Measurements from ENCODE around the gene PATL2. TPM values are rescaled to one million over a fixed set of nuclear protein-coding genes. Genes with fewer than 3 reads are reported as not detected.
A peak's percentile ranks its signal among the peaks of the same experiment; 100 is the strongest.

Gene PATL2
- total and polyA plus RNA-seq, 11 donors, result 0.44 to 4.2 (median 2.6) TPM; not detected in 1

GRCh38 chr15:44718927-44719292 is 7.8 kb upstream of the PATL2 start:
- H3K4me1 ChIP-seq, result peaks cover 0 to 93% (median 22%) of the 10 kb centered on the region in 12 donors
- intact Hi-C loops (cut with DNase I), result no loop called here
- no peaks in the 10 kb centered on the region for H3K9me3 ChIP-seq
- TF ChIP-seq CTCF (IDR thresholded peaks at IDR 0.05) (no peak), POLR2A (IDR thresholded peaks at IDR 0.05) (no peak)
- H3K4me3 ChIP-seq, result no peak overlapping the region
- peaks cover 2 to 64% (median 46%) of the 10 kb centered on the region in 9 donors for H3K36me3 ChIP-seq
- no peak for DNase-seq
- 89 to 92% (median 91%) methylated on average over 8 of the region's 8 CpGs for WGBS, 4 donors
- H3K27ac ChIP-seq, result peak overlapping the region in 1 of 12 donors; percentile 66
- no peak for ATAC-seq
- no peaks in the 10 kb centered on the region for H3K27me3 ChIP-seq

GRCh38 chr15:44718180-44718926 is 7.2 kb upstream of the PATL2 start:
- H3K4me1 ChIP-seq, result peaks cover 0 to 93% (median 25%) of the 10 kb centered on the region in 12 donors
- WGBS, 4 donors, result 69 to 86% (median 71%) methylated on average over 4 of the region's 4 CpGs
- no peaks in the 10 kb centered on the region for H3K27me3 ChIP-seq
- H3K36me3 ChIP-seq, result peaks cover 2 to 69% (median 46%) of the 10 kb centered on the region in 9 donors
- peak overlapping the region in 1 of 12 donors; percentile 66 for H3K27ac ChIP-seq
- no peak for DNase-seq
- H3K9me3 ChIP-seq, result no peaks in the 10 kb centered on the region
- intact Hi-C loops (cut with DNase I), result no loop called here
- TF ChIP-seq CTCF (IDR thresholded peaks at IDR 0.05) (no peak), POLR2A (IDR thresholded peaks at IDR 0.05) (no peak)
- H3K4me3 ChIP-seq, result no peak overlapping the region
- ATAC-seq, result no peak

- Histone ChIP-seq H3K27ac (peak overlapping the region in 3 of 12 donors; percentile 54 to 100 (median 98)), H3K36me3 (peaks cover 2 to 82% (median 46%) of the 10 kb centered on the region in 9 donors), H3K4me3 (peak overlapping the region in 1 of 12 donors; percentile 87), H3K27me3 (no peaks in the 10 kb centered on the region), H3K4me1 (peaks cover 0 to 81% (median 27%) of the 10 kb centered on the region in 12 donors), H3K9me3 (no peaks in the 10 kb centered on the region)
- DNase-seq (no peak), ATAC-seq (no peak)
- no peak for TF ChIP-seq CTCF (IDR thresholded peaks at IDR 0.05)
- TF ChIP-seq POLR2A (IDR thresholded peaks at IDR 0.05), result no peak
- intact Hi-C loops (cut with DNase I), result no loop called here
- WGBS, 4 donors, result 75 to 87% (median 80%) methylated on average over 2 of the region's 2 CpGs
Measured at GRCh38 chr15:44716983-44717602, 6.0 kb upstream of the PATL2 start.

- no peaks in the 10 kb centered on the region for H3K9me3 ChIP-seq
- WGBS, 4 donors, result 56 to 83% (median 58%) methylated on average over 2 of the region's 2 CpGs
- intact Hi-C loops (cut with DNase I), result no loop called here
- H3K4me1 ChIP-seq, result peaks cover 0 to 76% (median 27%) of the 10 kb centered on the region in 12 donors
- DNase-seq (no peak), ATAC-seq (no peak)
- no peaks in the 10 kb centered on the region for H3K27me3 ChIP-seq
- TF ChIP-seq POLR2A (IDR thresholded peaks at IDR 0.05) (no peak), CTCF (IDR thresholded peaks at IDR 0.05) (no peak)
- H3K36me3 ChIP-seq, result peaks cover 2 to 82% (median 46%) of the 10 kb centered on the region in 9 donors
- peak overlapping the region in 6 of 12 donors; percentile 80 to 95 (median 86) for H3K4me3 ChIP-seq
- H3K27ac ChIP-seq, result peak overlapping the region in 10 of 12 donors; percentile 10 to 100 (median 42)
Measured at GRCh38 chr15:44715797-44716334, 4.7 kb upstream of the PATL2 start.
